IPS-18c (cell line): ENCODE measurements around the gene DGLUCY.
"Not testable (repeated sequence)": the region's sequence is repeated elsewhere in the genome, so short reads cannot be mapped to it uniquely, and the experiment has no call there.

Experiments used
- H3K4me3 ChIP-seq: 2 replicates; pipeline ENCODE4 v1.7.0; 2013; ENCODE audit warnings: low read depth, mild to moderate bottlenecking, low read length, moderate library complexity; ENCODE audit not compliant: insufficient read depth
- H3K9me3 ChIP-seq: one replicate; pipeline ENCODE4 v1.6.1; 2013; ENCODE audit warnings: mild to moderate bottlenecking, low read length, moderate library complexity; ENCODE audit not compliant: control insufficient read depth, insufficient read depth

DGLUCY gene

DNA sequence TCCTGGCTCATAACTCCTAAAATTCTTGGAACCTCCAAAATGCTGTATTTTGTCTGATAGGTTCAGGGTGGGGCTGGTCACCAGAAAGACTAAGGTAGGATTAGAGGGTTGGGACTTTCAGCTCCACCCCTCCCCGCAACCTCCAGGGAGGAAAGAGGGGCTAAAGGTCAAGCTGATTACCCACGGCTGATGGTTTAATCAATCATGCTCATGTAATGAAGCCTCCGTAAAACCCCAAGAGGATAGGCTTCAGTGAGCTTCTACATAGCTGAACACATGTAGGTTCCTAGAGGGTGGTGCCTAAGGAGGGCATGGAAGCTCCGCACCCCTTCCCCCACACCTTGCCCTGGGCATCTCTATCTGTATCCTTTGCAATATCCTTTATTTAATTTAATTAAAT, 60.0 kb downstream of the DGLUCY start:
- no peaks in the 10 kb centered on the region for H3K9me3 ChIP-seq
- no peak overlapping the region for H3K4me3 ChIP-seq

GRCh38 chr14:91175291-91176201, 61.7 kb downstream of the DGLUCY start:
- H3K9me3 ChIP-seq = no peaks in the 10 kb centered on the region
- no peak overlapping the region for H3K4me3 ChIP-seq

- H3K9me3 ChIP-seq = no peaks in the 10 kb centered on the region
- H3K4me3 ChIP-seq = no peak overlapping the region
Measured at GRCh38 chr14:91177073-91178034, 63.5 kb downstream of the DGLUCY start.

- Histone ChIP-seq H3K9me3 (peaks cover 2% of the 10 kb centered on the region), H3K4me3 (no peak overlapping the region)
Measured at GRCh38 chr14:91180611-91181010, 66.7 kb downstream of the DGLUCY start.

DNA sequence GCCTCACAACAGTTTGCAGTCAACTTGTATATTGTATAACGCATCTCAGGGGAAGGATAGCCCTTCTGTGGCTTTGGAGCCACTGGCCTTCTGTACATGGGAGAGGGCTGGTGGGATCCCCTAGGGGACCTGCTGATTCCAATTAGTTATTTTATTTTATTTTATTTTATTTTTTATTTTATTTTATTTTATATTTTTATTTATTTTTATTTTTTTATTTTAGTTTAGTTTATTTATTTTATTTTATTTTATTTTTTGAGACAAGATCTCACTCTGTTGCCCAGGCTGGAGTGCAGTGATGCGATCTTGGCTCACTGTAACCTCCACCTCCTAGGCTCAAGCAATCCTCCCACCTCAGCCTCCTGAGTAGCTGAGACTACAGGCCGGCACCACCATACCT, 68.9 kb downstream of the DGLUCY start:
- not testable (repeated sequence) for H3K4me3 ChIP-seq, H3K9me3 ChIP-seq

DNA sequence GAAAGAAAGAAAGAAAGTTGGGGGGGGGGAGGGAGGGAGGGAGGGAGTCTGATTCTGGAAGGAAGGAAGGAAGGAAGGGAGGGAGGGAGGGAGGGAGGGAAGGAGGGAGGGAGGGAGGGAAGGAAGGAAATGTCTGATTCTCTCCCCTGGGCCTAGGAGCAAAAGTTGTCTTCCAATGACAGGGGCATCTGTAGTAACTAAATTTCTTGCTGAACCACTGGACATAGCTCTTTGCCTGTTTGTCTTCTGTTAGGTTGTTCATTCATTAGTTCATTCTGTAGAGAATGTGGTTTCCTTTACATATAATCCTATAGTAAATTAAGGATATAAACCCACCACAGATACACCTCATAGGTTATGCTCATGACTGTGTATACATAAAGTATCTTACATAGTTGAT, 70.7 kb downstream of the DGLUCY start:
- peaks cover 2% of the 10 kb centered on the region for H3K9me3 ChIP-seq
- H3K4me3 ChIP-seq = no peak overlapping the region

DNA sequence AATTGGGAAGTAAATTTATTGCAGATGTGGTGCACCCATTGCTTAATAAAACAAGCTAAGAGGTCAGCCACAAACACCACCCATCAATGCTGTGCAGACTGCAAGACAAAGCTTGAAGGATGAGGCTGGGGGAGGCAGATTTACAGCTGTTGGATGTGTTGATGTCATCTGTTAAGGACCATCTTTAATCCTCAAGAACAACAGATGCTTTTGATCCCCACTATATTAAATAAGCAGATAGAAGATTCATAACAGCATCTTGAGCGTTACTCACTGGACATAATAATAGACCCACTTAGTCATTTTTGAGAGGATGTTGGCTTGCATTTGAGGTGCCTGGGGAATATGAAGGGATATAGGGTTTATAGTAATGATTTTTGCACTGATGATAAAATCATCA, 71.8 kb downstream of the DGLUCY start:
- Histone ChIP-seq H3K9me3 (peaks cover 2% of the 10 kb centered on the region), H3K4me3 (no peak overlapping the region)

GRCh38 chr14:91186515-91187066, 72.7 kb downstream of the DGLUCY start:
- Histone ChIP-seq H3K9me3 (peaks cover 2% of the 10 kb centered on the region), H3K4me3 (no peak overlapping the region)

DNA sequence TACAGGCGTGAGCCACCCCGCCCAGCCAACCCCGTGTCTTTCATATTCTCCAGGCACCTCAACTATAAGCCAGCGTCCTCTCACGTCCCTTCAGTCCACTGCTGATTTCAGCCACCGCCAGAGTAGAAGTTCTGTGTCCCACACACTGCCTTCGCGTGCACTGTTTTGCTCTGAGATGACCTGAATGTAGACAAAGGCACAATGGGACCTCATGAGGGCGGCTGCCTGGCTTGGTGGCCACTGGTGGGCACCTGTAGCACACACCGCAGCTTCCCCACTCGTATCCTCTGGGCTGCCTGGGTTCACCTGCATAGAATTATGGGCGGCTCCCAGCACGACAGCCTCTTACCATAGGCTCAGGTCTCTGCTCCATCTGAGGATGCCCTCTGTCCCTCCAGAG, 73.4 kb downstream of the DGLUCY start:
- H3K4me3 ChIP-seq = no peak overlapping the region
- peaks cover 2% of the 10 kb centered on the region for H3K9me3 ChIP-seq

DNA sequence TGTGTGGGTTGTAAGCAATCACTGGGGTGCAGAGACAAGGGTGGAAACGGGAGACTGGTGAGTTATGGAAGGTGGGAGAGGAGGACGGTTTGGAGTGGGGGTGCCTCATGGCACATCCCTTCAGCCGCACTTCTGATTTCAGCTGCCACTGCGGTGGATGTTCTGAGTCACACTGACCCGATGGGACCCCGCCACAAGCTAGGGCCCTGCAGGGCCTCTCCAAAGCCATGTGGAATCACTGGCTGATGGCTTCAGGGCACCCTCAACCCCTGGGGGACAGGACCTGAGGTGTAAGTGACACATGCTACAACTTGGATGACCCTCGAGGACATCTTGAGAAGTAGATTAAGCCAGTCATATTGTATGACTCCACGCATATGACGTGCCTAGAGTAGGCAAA, 77.0 kb downstream of the DGLUCY start:
- no peak overlapping the region for H3K4me3 ChIP-seq
- no peaks in the 10 kb centered on the region for H3K9me3 ChIP-seq

GRCh38 chr14:91193069-91193468, 79.2 kb downstream of the DGLUCY start:
- Histone ChIP-seq H3K4me3 (no peak overlapping the region), H3K9me3 (no peaks in the 10 kb centered on the region)

DNA sequence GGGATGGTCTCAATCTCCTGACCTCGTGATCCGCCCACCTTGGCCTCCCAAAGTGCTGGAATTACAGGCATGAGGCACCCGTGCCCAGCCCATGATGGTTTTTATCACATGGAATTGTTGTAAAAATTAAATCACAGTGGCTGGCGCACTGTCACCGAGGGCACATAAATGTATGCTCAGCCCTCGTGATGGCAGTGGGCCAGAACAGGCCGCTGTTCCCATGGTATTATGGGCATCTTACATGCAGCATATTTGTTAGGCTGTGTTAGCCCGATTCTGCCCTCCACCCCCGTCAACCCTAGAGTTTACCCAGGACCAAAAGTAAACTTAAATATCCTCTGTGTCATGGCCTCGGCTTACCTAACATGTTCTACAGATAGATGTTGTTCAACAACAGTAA, 82.0 kb downstream of the DGLUCY start:
- H3K4me3 ChIP-seq = no peak overlapping the region
- peaks cover 3% of the 10 kb centered on the region for H3K9me3 ChIP-seq

GRCh38 chr14:91197631-91198030, 83.8 kb downstream of the DGLUCY start:
- Histone ChIP-seq H3K4me3 (no peak overlapping the region), H3K9me3 (peaks cover 3% of the 10 kb centered on the region)

GRCh38 chr14:91200802-91201201, 86.9 kb downstream of the DGLUCY start:
- H3K9me3 ChIP-seq, H3K4me3 ChIP-seq: not testable (repeated sequence)

DNA sequence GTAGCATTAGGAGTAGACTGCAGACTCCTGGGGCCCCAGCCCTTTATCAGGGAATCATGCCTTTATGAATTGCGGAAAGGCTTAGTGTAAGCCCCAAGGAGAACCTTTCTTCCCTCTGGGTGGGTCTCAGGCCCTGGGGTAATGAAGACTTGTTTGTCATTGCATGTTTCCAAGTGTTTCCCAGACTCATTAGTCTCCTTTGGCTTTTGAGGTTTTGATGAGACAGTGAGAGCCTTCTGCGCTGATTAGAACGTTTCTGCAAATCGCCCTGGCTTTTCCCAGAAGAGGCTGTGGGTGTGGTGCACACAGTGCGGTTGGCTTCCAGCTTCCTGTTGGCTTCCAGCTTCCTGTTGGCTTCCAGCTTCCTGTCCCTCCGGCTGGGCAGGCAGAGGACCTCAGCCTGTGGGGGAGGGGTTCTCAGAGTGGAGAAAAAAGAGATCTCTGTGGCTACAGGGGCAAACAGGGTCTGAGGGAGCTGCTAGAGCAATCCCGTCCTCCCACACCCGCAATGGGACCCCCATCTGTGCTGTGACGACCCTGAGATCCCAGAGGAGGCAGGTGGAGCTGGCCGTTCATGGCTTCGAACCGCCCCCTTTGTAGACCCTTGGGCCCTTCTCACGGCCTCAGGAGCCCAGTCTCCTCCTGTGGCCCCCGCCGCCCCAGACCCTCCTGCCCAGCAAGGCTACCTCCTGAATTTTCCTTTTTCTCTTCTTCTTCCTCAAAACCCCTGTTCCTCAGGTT, 88.5 kb downstream of the DGLUCY start:
- Histone ChIP-seq H3K4me3 (no peak overlapping the region), H3K9me3 (peaks cover 3% of the 10 kb centered on the region)

- peaks cover 3% of the 10 kb centered on the region for H3K9me3 ChIP-seq
- no peak overlapping the region for H3K4me3 ChIP-seq
Measured at GRCh38 chr14:91204657-91205056, 90.8 kb downstream of the DGLUCY start.

GRCh38 chr14:91205459-91205858, 91.6 kb downstream of the DGLUCY start:
- H3K4me3 ChIP-seq = no peak overlapping the region
- H3K9me3 ChIP-seq = no peaks in the 10 kb centered on the region
